Measurements from ENCODE around the gene ABCA3. TPM values are rescaled to one million over a fixed set of nuclear protein-coding genes. Genes with fewer than 3 reads are reported as not detected.

ABCA3 gene
- total RNA-seq, 1 donor from 2014 or later, result 39.0 TPM

- DNase-seq (ENCODE audit: low spot score) (no peak), ATAC-seq (no peak)
- intact Hi-C loops (cut with DNase I), result no loop called here
Observed at GRCh38 chr16:2325791-2326190, 14.7 kb downstream of the ABCA3 start.

- no peak for DNase-seq (ENCODE audit: low spot score)
- intact Hi-C loops (cut with DNase I), result no loop called here
- ATAC-seq, result no peak
Observed at GRCh38 chr16:2325181-2325580, 15.3 kb downstream of the ABCA3 start.

DNA sequence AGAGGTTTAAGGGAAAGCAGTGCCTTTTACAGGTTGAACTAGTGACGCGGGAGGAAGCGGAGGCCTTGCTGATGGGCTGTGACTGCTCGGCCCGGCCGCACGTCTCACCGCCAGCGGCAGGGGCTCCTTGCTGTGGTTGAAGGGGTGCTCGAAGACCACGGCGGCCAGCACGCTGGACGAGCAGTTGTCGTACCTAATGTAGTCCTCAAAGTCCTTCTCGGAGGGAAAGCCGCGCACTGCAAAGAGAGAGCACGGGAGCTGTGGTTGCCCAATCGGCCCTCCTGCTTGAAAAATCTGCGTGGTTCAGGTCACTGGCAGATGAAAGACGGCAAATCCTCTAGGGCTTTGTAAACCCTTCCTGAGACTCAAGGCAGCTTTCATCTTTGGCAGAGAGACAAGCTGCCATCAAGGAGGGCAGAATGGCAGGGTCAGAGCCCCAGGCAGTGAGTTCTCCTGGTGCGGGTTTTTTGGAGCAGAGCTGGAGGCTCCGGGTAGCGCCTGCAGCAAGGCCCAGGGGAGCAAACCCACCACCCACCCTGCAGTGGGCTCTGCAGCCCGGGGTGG lies 16.1 kb downstream of the ABCA3 start:
- DNase-seq (ENCODE audit: low spot score) (no peak), ATAC-seq (no peak)
- intact Hi-C loops (cut with DNase I), result no loop called here

DNA sequence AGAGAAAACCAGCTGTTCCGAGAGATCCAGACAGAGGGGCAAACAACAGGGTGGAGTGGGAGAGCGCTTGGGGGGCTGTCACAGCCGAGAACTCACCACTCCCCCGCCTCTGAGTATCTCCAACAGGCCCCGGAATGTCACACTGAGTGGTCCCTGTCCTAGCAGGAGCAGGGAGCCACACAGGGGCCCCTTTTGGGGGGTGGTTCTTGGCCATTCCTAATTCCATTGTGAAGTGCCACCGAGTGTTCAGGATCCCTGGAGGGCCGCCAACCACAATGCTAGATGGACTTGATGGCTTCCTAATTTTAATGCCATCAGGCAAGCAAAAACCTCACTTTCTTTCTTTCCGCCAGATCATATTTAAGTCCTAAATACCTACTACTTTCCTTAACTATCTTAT lies 16.8 kb downstream of the ABCA3 start:
- intact Hi-C loops (cut with DNase I), result no loop called here
- ATAC-seq (no peak), DNase-seq (ENCODE audit: low spot score) (no peak)

DNA sequence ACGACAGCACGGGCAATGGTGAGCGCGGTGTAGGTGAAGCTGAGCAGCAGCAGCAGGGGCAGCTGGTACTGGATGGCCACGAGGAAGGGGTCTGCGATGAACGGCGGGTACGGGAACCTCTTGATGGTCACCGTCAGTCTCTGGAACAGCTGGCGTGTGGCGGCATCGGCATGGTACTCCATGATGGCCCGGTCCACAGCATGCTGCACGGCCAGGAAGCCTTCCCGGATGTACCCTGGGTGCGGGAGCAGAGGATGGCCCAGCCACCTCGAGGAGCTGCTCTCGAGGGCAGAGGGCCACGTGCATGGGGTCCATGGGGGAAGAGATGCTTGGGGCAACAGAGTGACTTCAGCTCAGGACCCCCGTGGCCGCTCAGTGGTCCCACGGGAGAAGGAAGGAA lies 20.9 kb downstream of the ABCA3 start:
- intact Hi-C loops (cut with DNase I), result no loop called here
- ATAC-seq, result no peak
- DNase-seq (ENCODE audit: low spot score), result no peak

DNA sequence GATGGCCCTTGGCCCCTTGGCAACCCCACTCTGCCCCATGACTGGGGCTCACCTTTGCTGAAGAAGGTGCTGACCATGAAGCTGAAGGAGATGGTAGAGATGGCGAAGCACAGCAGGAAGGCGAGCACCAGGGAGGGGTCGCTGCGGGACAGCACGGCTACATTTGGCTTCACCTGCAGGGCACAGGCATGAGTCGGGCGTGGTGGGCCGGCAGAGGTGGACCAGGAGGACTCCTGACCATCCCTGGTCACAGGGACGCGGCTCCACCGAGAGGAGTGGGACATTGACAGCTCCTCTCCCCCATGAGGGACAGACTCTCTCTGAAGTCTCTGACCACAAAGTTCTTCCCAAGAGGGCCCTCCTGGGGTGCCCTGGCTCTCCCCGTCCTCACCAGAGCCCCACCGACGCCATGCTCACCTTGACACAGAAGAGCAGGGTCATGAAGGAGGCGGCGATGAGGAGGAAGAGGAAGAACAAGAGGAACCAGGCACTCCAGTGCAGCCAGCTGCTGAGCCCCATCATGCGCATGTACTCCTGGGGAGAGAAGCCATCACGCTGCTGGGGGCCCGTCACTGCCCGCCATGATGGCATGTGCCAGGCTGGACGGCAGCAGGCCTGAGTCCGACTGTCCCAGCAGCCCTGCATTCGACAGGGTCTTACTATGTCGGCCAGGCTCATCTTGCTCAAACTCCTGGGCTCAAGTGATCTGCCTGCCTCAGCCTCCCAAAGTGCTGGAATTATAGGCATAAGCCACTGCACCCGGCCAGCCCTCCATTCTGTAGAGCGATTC lies 23.1 kb downstream of the ABCA3 start:
- ATAC-seq (no peak), DNase-seq (ENCODE audit: low spot score) (no peak)
- intact Hi-C loops (cut with DNase I), result no loop called here

- intact Hi-C loops (cut with DNase I), result no loop called here
- DNase-seq (ENCODE audit: low spot score) (no peak), ATAC-seq (peak; percentile 41)
Observed at GRCh38 chr16:2308089-2308962, 32.2 kb downstream of the ABCA3 start.

- no peak for ATAC-seq
Observed at GRCh38 chr16:2299915-2300192, 40.7 kb downstream of the ABCA3 start.

GRCh38 chr16:2299121-2299914 lies 41.2 kb downstream of the ABCA3 start:
- no peak for DNase-seq (ENCODE audit: low spot score)
- ATAC-seq, result no peak
- intact Hi-C loops (cut with DNase I), result no loop called here

More at GRCh38 chr16:2299915-2300192, 40.7 kb downstream of the ABCA3 start:
- no peak for DNase-seq (ENCODE audit: low spot score)
- intact Hi-C loops (cut with DNase I), result no loop called here

GRCh38 chr16:2298621-2299020 lies 41.9 kb downstream of the ABCA3 start:
- intact Hi-C loops (cut with DNase I), result no loop called here
- DNase-seq (ENCODE audit: low spot score), result no peak
- ATAC-seq, result no peak

DNA sequence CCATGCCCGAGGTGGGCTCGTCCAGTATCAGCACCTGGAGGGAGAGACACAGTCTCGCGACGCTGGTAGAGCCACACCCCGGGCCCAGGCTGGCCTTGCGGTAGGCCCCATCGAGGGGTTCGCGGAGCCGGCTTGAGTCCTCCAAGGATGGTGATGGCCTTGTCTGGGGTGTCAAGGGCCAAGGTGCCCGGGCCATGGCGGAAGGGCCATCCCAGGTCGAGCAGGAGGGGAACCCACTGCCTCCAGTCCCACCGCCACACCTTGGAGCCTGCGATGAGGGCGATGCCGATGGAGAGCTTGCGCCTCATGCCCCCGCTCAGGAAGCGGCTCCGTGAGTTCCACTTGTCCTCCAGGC lies 43.0 kb downstream of the ABCA3 start:
- intact Hi-C loops (cut with DNase I), result no loop called here

DNA sequence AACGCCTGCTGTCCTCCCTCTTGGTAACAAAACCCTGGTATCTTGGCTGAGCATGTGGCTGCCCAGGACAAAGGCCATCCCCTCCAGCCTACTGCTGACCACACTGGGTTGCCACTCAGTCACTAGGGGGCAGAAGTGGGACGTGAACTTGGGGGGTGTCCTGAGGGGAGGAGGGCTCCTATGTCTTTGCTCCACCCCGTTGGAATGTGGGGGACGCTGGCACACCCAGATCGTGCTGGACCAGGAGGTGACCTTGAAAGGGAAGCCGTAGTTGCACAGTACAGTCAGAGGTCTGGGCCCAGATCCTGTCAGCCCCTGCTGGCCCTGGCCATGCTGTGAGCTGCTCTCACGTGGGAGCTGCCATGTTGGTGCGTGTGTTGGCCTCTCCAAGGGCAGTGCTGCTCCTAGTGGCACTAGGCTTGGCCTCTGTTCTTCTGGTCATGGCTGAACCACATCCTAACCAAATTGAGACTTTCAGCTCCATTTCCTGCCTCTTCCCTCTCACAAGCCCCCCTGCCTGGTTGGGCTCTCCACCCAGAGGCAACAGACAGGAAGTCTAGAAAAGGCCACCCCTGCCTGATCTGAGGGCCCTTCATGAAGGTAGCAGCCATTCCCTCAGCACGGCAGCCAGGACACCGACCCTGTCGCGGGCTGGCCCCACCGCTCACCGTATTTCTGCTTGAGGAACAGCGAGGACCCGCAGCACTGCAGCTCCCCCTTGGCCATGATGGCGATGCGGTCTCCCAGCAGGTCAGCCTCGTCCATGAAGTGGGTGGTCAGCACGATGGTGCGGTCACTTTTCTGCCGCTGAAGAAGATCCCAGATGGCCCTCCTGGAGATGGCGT lies 43.6 kb downstream of the ABCA3 start:
- intact Hi-C loops (cut with DNase I), result no loop called here
- DNase-seq (ENCODE audit: low spot score) (peak; percentile 60), ATAC-seq (peak; percentile 49)

More for the DNA sequence above, 43.0 kb downstream of the ABCA3 start:
- no peak for ATAC-seq
- no peak for DNase-seq (ENCODE audit: low spot score)

DNA sequence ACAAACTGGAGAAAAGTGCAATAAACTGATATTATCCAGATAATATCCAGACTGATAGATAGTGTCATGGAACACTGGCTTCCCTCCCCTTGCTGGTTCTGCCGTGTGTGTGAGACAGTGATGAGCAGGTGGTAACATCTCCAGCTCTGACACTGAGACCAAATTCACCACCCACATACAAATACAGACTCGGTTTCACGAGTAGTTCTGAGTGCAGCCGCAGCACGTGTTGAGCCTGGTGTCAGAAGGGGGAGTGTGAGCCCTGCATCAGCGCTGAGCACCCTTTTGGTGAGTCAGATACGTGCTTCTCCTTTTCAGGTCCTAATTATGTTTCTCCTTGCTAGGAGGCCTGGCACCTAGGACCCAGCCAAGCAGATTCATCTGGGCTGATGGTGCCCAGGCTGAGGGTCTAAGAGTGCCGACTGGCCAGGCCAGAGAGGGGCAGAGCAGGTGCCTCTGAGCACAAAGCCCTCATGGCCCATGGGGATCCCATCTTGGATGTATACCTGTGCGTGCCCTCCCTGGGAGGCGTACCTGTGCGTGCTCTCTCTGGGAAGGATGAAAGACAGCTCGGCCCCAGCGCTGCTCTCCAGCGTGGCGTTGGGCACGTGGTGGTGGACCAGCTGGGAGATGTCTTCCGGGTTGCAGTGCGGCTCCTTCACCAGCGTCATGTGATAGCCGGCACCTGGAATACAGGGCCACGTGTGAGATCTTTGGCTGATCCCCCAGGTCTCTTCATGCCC lies 45.3 kb downstream of the ABCA3 start:
- intact Hi-C loops (cut with DNase I), result no loop called here
- ATAC-seq, result no peak
- no peak for DNase-seq (ENCODE audit: low spot score)

DNA sequence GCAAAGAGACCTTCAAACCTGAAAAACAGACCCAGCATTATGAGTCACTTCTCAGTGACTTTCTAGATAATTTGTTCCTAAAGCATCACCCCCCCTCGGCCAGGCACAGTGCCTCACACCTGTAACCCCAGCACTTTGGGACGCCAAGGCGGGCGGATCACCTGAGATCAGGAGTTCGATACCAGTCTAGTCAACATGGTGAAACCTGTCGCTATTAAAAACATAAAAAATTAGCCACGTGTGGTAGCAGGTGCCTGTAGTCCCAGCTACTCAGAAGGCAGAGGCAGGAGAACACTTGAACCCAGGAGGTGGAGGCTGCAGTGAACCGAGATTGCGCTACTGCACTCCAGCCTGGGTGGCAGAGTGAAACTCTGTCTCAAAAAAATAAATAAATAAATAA lies 48.3 kb downstream of the ABCA3 start:
- intact Hi-C loops (cut with DNase I), result no loop called here
- no peak for ATAC-seq
- no peak for DNase-seq (ENCODE audit: low spot score)

GRCh38 chr16:2289282-2289681 lies 51.2 kb downstream of the ABCA3 start:
- intact Hi-C loops (cut with DNase I), result no loop called here
- DNase-seq (ENCODE audit: low spot score) (no peak), ATAC-seq (no peak)

DNA sequence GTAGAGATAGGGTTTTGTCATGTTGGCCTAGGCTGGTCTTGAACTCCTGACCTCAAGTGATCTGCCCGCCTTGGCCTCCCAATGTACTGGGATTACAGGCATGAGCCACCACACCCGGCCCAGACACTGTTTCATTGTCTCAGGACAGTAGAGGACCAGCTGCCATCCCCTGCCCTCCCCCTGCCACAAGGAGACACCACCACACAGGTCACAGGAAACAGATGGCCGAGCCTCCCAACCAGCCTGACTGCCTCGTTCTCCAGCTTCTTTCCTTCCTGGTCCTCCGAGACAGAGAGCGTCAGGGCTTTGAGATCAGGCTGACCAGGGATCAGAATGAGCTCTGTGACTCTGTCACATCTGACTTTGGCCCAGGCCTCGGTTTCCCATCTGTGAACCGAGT lies 51.8 kb downstream of the ABCA3 start:
- ATAC-seq (no peak), DNase-seq (ENCODE audit: low spot score) (no peak)
- intact Hi-C loops (cut with DNase I), result no loop called here

- ATAC-seq (no peak), DNase-seq (ENCODE audit: low spot score) (no peak)
- intact Hi-C loops (cut with DNase I), result no loop called here
Observed at GRCh38 chr16:2287916-2288547, 52.5 kb downstream of the ABCA3 start.

DNA sequence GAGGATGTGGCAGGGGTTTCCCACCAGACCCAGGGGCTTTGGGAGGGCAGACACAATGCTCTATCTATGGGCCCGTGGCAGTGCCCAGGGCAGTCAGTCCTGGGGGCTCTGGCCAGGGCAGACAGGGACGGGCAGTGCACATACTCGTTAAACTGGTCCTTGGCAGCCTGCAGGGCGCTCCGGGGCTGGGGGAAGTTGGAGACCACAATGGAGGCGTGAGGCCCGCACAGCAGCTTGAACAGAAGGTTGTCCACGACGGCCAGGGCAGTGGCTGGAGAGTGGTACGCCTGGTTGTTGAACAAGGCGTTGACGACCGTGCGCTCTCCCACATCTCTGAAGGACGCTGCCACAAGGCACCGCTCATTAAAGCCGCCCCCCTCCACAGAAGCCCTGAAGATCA lies 54.0 kb downstream of the ABCA3 start:
- intact Hi-C loops (cut with DNase I), result no loop called here
- ATAC-seq (peak; percentile 8), DNase-seq (ENCODE audit: low spot score) (no peak)
